ENCODE measurements around the gene FAM185A.

GRCh38 chr7:102821994-102822747, 73.4 kb downstream of the FAM185A start:
- TF ChIP-seq EZH2phosphoT487 (IDR thresholded peaks at IDR 0.05; ENCODE audit: borderline replicate concordance, low read depth) (no peak), POLR2AphosphoS5 (IDR thresholded peaks at IDR 0.05; ENCODE audit: low read depth, low read length) (no peak), REST (IDR thresholded peaks at IDR 0.05; ENCODE audit: low read depth, low read length) (no peak), TEAD4 (IDR thresholded peaks at IDR 0.05; ENCODE audit: borderline replicate concordance, insufficient read depth) (no peak), GATA2 (CRISPR knock-in tag; IDR thresholded peaks at IDR 0.05) (no peak), YY1 (IDR thresholded peaks at IDR 0.05; ENCODE audit: low read depth) (no peak), SMC3 (IDR thresholded peaks at IDR 0.05; ENCODE audit: low read depth, low read length) (no peak), FOXJ3 (CRISPR knock-in tag; IDR thresholded peaks at IDR 0.05) (no peak), EP300 (IDR thresholded peaks at IDR 0.05; ENCODE audit: borderline replicate concordance in 1 of 2, low read depth in 1 of 2, low read length in 1 of 2) (no peak), NRF1 (IDR thresholded peaks at IDR 0.05; ENCODE audit: low read depth, low read length) (no peak), IRF3 (IDR thresholded peaks at IDR 0.05; ENCODE audit: low read depth, low read length) (no peak), TAF1 (IDR thresholded peaks at IDR 0.05; ENCODE audit: borderline replicate concordance, low read depth, low read length) (no peak)
- TF ChIP-seq, protein P1, sequence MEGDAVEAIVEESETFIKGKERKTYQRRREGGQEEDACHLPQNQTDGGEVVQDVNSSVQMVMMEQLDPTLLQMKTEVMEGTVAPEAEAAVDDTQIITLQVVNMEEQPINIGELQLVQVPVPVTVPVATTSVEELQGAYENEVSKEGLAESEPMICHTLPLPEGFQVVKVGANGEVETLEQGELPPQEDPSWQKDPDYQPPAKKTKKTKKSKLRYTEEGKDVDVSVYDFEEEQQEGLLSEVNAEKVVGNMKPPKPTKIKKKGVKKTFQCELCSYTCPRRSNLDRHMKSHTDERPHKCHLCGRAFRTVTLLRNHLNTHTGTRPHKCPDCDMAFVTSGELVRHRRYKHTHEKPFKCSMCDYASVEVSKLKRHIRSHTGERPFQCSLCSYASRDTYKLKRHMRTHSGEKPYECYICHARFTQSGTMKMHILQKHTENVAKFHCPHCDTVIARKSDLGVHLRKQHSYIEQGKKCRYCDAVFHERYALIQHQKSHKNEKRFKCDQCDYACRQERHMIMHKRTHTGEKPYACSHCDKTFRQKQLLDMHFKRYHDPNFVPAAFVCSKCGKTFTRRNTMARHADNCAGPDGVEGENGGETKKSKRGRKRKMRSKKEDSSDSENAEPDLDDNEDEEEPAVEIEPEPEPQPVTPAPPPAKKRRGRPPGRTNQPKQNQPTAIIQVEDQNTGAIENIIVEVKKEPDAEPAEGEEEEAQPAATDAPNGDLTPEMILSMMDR (IDR thresholded peaks at IDR 0.05), result no peak
- TF ChIP-seq, protein P2, sequence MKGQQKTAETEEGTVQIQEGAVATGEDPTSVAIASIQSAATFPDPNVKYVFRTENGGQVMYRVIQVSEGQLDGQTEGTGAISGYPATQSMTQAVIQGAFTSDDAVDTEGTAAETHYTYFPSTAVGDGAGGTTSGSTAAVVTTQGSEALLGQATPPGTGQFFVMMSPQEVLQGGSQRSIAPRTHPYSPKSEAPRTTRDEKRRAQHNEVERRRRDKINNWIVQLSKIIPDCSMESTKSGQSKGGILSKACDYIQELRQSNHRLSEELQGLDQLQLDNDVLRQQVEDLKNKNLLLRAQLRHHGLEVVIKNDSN (IDR thresholded peaks at IDR 0.05; ENCODE audit: borderline replicate concordance, low read depth), result no peak

All from SK-N-SH (cell line).